GM12873 (cell line): Measurements from ENCODE around the gene SATB2.

ENCODE experiments used
- TF ChIP-seq, protein P1 (sequence below): IDR thresholded peaks from 2 replicates; pipeline ENCODE4 v1.5.1; 2012; ENCODE audit warnings: low read depth, mild to moderate bottlenecking, moderate library complexity, low read length, control low read depth; ENCODE audit not compliant: insufficient read depth; ENCODE audit errors: missing control alignments

Gene SATB2

GRCh38 chr2:199317646-199318045 is 140.1 kb downstream of the SATB2 start:
- TF ChIP-seq, protein P1, sequence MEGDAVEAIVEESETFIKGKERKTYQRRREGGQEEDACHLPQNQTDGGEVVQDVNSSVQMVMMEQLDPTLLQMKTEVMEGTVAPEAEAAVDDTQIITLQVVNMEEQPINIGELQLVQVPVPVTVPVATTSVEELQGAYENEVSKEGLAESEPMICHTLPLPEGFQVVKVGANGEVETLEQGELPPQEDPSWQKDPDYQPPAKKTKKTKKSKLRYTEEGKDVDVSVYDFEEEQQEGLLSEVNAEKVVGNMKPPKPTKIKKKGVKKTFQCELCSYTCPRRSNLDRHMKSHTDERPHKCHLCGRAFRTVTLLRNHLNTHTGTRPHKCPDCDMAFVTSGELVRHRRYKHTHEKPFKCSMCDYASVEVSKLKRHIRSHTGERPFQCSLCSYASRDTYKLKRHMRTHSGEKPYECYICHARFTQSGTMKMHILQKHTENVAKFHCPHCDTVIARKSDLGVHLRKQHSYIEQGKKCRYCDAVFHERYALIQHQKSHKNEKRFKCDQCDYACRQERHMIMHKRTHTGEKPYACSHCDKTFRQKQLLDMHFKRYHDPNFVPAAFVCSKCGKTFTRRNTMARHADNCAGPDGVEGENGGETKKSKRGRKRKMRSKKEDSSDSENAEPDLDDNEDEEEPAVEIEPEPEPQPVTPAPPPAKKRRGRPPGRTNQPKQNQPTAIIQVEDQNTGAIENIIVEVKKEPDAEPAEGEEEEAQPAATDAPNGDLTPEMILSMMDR, result no peak

GRCh38 chr2:199316851-199317250 is 140.9 kb downstream of the SATB2 start:
- TF ChIP-seq, protein P1, result no peak

GRCh38 chr2:199315299-199316179 is 142.2 kb downstream of the SATB2 start:
- TF ChIP-seq, protein P1, result no peak

DNA sequence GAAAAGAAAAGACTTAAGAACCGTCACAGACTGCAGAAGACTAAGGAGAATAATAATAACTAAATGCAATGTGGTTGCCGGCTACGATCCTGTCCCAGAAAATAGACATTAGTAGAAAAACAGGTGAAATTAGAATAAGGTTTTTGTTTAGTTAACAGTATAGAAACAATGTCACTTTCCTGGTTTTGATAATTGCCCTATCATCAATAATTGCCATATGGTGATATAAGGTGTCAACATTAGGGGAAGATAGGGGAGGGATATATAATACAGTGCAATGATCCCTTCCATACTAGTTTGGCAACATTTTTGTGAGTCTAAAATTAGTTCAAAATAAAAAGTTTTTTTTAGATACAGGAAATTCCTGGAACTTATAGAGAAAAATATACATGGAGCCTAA is 144.8 kb downstream of the SATB2 start:
- TF ChIP-seq, protein P1, result no peak

DNA sequence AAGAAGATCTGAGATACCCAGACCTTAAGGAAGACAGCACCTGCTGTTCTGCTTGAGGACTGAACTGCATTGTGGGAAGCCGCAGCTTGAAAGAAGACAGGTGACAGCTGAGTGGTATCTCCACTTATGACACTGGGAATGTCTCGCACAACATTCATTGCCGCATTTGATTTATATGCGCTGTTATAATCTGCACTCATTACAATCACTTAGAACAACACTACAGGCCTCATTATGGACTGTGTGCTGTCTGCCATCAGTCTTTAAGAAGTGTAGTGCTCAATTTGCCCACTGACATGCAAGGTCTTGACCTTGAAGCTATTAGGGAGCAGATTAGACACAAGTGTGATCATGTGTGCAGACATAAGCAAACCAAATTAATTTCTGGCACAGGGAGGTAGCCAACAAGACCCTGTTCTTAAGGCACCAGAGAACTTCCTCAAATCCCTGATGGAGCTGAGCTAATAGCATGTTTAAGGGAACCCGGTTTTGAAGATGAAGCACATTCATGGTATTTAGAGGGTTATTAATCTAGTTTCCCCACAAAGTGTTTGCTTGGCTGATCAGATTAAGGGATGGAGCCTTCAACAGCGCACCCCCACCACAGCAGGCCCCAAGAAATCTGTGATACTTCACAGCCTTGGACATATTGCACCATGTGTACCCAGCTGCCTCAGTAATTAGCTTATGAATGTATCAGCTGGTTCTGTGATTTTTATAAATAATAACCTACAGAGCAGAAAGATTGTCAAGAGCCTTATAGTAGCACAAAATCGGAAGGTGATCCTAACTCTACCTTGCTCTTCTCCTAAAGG is 146.8 kb downstream of the SATB2 start:
- TF ChIP-seq, protein P1, result no peak

DNA sequence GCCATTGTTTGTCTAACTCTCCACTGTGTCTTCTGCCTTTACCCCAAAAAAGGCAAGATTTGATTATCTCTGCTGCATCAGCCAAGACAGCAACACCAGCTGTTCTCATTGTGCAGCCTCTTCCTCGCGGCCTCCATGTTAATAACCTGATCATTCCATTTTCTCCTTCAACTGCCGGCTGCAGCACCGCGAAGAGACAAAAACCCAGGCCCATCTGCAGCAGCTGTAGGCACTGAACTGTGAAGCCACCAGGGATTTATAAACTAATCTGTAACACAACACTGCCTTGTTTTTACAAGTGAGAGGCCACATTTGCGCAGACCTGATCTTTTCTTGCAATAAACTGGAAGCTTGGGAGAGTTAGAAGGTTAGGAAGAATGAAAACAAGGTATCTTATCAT is 147.8 kb downstream of the SATB2 start:
- TF ChIP-seq, protein P1, result no peak

DNA sequence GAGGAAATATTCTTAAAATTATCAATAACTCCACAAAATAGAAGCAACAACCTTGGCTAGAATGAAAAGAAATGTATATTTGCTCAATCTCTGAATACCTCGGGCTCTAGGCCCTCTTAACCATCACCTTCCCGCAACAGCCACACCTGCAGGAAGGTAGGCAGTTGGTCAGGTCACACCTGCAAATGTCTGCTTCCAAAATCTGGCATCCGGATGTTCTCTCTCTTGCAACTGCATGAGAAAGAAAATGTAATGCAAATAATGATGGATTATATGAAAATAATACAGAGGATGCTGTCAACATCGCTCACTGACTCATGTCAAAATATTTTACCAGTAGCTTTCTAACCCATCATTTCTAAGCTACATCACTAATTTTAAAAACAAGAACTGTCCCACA is 148.3 kb downstream of the SATB2 start:
- TF ChIP-seq, protein P1, result no peak
